Heart left ventricle (tissue), 13 donors: ENCODE measurements around the gene MAGEH1.

Experiments
- CTCF ChIP-seq, 12 donors: fragments of 200-600 bp; sonication (generic) in 4 of 12; IDR thresholded peaks; one replicate each; pipeline versions ENCODE4 v1.5.0 to v1.8.0; 2018 to 2022; ENCODE audit warnings: antibody characterized with exemption in 12 of 12, mild to moderate bottlenecking in 5 of 12
- POLR2A ChIP-seq, 2 donors: fragments of 450-650 bp; IDR thresholded peaks; one replicate each; pipeline ENCODE4 v1.6.1; 2017; ENCODE audit warnings: antibody characterized with exemption in 2 of 2, mild to moderate bottlenecking in 2 of 2, moderate library complexity in 2 of 2
- donor health status: ischemic (EF 13 %, LVEDD 7.1; RV severe dilation, severe dysfunction).
- donor health status: DM: no; HTN: yes; CAD: no.
- donor health status: DM: no; HTN: no; CAD: no.
- donor health status: ischemic (EF 25% LVEDD 6.9; RV normal size, moderate dysfunction).
- donor health status: ischemic (EF 25% LVEDD 5.7; RV mildly dilated, moderate dysfunction).
- donor health status: ischemic (EF 35%, LVEDD 5.7; RV mildly dilated, moderate dysfunction).
- donor health status: nonischemic (EF 11% LVEDD 7.7; RV severe dilation, severe dysfunction).
- donor health status: DM: yes; HTN: yes; CAD: no.
- donor health status: PGD.
- donor health status: ischemic (EF 29% LVEDD 5.4; RV normal size, mild dysfunction).
- donor health status: nonischemic (EF 23%, LVEDD 6.1; RV moderate dilation, normal function).

GRCh38 chrX:55488006-55488592 lies 36.2 kb downstream of the MAGEH1 start:
- no peak for TF ChIP-seq CTCF (IDR thresholded peaks at IDR 0.05)
- no peak for TF ChIP-seq POLR2A (IDR thresholded peaks at IDR 0.05)
